ENCODE results near the gene SLC2A6. TPM values are rescaled to one million over a fixed set of nuclear protein-coding genes. Genes with fewer than 3 reads are reported as not detected.

The SLC2A6 gene
- total RNA-seq, 1 donor from 2014 or later: 8.4 TPM

DNA sequence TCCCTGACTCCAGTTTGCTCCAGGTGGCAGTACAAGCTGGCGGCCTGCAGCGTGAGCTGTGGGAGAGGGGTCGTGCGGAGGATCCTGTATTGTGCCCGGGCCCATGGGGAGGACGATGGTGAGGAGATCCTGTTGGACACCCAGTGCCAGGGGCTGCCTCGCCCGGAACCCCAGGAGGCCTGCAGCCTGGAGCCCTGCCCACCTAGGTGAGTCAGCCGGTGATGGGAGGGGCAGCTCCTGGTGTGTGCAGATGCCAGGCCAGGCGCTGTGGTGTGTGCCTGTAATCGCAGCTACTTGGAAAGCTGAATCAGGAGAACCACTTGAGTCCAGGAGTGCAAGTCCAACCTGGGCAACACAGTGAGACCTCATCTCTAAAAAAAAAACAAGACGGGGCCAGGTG is 29.1 kb downstream of the SLC2A6 start:
- H3K9me3 Mint-ChIP-seq (ENCODE audit: unreplicated experiment): no peaks in the 10 kb centered on the region
- no peaks in the 10 kb centered on the region for H3K36me3 Mint-ChIP-seq (ENCODE audit: unreplicated experiment)
- H3K4me1 Mint-ChIP-seq (ENCODE audit: unreplicated experiment): no peaks in the 10 kb centered on the region
- H3K27ac Mint-ChIP-seq (ENCODE audit: unreplicated experiment): no peak overlapping the region
- no peak for DNase-seq (ENCODE audit: extremely low spot score, unreplicated experiment)
- H3K27me3 Mint-ChIP-seq (ENCODE audit: unreplicated experiment): peaks cover 22% of the 10 kb centered on the region
- TF ChIP-seq, protein P1, sequence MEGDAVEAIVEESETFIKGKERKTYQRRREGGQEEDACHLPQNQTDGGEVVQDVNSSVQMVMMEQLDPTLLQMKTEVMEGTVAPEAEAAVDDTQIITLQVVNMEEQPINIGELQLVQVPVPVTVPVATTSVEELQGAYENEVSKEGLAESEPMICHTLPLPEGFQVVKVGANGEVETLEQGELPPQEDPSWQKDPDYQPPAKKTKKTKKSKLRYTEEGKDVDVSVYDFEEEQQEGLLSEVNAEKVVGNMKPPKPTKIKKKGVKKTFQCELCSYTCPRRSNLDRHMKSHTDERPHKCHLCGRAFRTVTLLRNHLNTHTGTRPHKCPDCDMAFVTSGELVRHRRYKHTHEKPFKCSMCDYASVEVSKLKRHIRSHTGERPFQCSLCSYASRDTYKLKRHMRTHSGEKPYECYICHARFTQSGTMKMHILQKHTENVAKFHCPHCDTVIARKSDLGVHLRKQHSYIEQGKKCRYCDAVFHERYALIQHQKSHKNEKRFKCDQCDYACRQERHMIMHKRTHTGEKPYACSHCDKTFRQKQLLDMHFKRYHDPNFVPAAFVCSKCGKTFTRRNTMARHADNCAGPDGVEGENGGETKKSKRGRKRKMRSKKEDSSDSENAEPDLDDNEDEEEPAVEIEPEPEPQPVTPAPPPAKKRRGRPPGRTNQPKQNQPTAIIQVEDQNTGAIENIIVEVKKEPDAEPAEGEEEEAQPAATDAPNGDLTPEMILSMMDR (IDR thresholded peaks at IDR 0.05): no peak
- H3K4me3 Mint-ChIP-seq (ENCODE audit: unreplicated experiment): no peak overlapping the region

DNA sequence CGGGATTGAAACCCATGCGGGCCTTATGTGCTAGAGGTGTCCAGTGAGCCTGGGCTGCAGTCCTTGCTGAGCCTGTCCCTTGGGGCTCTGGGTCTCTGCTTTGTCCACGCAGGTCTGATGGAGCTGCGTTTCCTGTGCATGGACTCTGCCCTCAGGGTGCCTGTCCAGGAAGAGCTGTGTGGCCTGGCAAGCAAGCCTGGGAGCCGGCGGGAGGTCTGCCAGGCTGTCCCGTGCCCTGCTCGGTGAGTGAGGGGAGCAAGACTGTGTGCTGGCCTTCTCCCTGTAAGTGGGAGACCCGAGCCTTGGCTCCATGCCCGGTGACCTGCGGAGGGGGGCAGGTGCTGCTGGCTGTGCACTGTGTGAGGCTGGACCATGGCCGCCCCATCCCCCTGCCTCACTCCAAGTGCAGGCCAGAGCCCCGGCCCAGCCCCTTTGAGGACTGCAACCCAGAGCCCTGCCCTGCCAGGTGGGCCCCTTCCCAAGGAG is 30.4 kb downstream of the SLC2A6 start:
- H3K27me3 Mint-ChIP-seq (ENCODE audit: unreplicated experiment): peaks cover 22% of the 10 kb centered on the region
- no peak for DNase-seq (ENCODE audit: extremely low spot score, unreplicated experiment)

DNA sequence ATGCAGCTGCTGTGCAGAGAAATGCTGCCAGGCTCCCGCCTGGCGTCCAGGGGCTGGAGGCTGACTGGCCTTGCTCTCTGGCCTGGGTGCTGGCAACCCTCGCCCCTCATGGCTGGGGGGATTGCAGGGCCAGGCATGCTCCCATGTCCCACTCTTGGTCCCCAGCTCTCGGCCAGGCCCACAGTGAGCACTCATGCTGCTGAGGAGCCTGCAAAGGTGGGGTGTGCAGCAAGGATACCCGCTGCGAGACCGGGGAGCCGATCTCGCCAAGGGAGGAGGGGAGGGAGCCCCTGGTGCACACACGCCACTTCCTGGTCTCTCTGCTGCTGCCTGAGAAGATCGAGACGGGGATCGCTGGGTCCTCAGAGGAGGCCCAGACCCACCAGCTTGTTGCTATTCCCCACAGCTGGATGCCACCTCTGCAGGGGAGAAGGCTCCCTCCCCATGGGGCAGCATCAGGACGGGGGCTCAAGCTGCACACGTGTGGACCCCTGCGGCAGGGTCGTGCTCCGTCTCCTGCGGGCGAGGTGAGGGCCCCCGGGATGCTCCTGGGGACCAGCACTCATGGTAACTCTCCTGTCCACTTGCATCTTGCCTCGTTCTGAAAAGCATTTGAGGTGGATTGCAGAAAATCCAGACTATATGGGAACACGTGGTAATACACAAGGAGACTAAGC is 33.5 kb downstream of the SLC2A6 start:
- Mint-ChIP-seq H3K4me3 (ENCODE audit: unreplicated experiment) (no peak overlapping the region), H3K27ac (ENCODE audit: unreplicated experiment) (no peak overlapping the region), H3K36me3 (ENCODE audit: unreplicated experiment) (no peaks in the 10 kb centered on the region), H3K9me3 (ENCODE audit: unreplicated experiment) (no peaks in the 10 kb centered on the region), H3K27me3 (ENCODE audit: unreplicated experiment) (peaks cover 22% of the 10 kb centered on the region), H3K4me1 (ENCODE audit: unreplicated experiment) (no peaks in the 10 kb centered on the region)
- TF ChIP-seq, protein P1 (IDR thresholded peaks at IDR 0.05): no peak
- DNase-seq (ENCODE audit: extremely low spot score, unreplicated experiment): no peak

More for the DNA sequence above, 30.4 kb downstream of the SLC2A6 start:
- Mint-ChIP-seq H3K9me3 (ENCODE audit: unreplicated experiment) (no peaks in the 10 kb centered on the region), H3K27ac (ENCODE audit: unreplicated experiment) (no peak overlapping the region), H3K4me3 (ENCODE audit: unreplicated experiment) (no peak overlapping the region), H3K4me1 (ENCODE audit: unreplicated experiment) (no peaks in the 10 kb centered on the region), H3K36me3 (ENCODE audit: unreplicated experiment) (no peaks in the 10 kb centered on the region)
- TF ChIP-seq, protein P1 (IDR thresholded peaks at IDR 0.05): no peak

DNA sequence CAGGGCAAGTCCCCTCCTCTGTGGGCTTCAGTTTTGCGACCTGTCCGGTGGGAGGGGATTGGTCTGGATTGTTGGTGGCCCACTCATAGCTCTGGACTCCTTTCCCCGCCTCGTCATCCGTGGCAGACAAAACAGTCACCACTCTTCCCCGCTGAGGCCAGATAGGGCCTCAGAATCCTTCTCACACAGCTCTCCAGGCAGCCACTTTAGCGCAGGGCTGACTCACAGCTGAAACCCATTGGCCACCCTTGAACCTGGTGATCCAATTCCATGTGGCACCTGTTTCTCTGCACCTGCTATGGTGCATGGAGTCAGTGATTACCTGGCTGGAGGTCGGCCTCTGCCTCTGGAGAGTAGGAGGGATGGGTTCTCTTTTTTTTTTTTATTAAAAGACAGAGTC is 34.9 kb downstream of the SLC2A6 start:
- Mint-ChIP-seq H3K9me3 (ENCODE audit: unreplicated experiment) (no peaks in the 10 kb centered on the region), H3K4me1 (ENCODE audit: unreplicated experiment) (no peaks in the 10 kb centered on the region), H3K27me3 (ENCODE audit: unreplicated experiment) (peaks cover 22% of the 10 kb centered on the region), H3K27ac (ENCODE audit: unreplicated experiment) (no peak overlapping the region), H3K36me3 (ENCODE audit: unreplicated experiment) (no peaks in the 10 kb centered on the region), H3K4me3 (ENCODE audit: unreplicated experiment) (no peak overlapping the region)
- no peak for DNase-seq (ENCODE audit: extremely low spot score, unreplicated experiment)
- TF ChIP-seq, protein P1 (IDR thresholded peaks at IDR 0.05): no peak

DNA sequence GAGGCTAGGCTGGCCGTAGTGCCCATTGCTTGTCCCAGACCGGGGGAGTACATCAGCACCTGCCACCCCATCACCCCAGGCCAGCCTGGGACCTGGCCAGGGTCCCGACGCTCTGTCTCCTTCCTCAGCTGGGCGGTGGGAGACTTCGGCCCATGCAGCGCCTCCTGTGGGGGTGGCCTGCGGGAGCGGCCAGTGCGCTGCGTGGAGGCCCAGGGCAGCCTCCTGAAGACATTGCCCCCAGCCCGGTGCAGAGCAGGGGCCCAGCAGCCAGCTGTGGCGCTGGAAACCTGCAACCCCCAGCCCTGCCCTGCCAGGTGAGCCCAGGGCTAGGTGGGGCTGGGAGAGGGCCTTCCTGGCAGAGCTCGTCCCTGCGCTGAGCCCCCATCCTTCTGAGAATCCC is 35.7 kb downstream of the SLC2A6 start:
- Mint-ChIP-seq H3K4me1 (ENCODE audit: unreplicated experiment) (no peaks in the 10 kb centered on the region), H3K9me3 (ENCODE audit: unreplicated experiment) (no peaks in the 10 kb centered on the region), H3K4me3 (ENCODE audit: unreplicated experiment) (no peak overlapping the region), H3K36me3 (ENCODE audit: unreplicated experiment) (no peaks in the 10 kb centered on the region), H3K27ac (ENCODE audit: unreplicated experiment) (no peak overlapping the region), H3K27me3 (ENCODE audit: unreplicated experiment) (peaks cover 22% of the 10 kb centered on the region)
- TF ChIP-seq, protein P1 (IDR thresholded peaks at IDR 0.05): no peak
- no peak for DNase-seq (ENCODE audit: extremely low spot score, unreplicated experiment)

Measured in osteocyte (in vitro differentiated cells).